GM12864 (cell line): Measurements from ENCODE around the gene UPK2.

Experiments used
- DNase-seq: peaks from one replicate; pipeline ENCODE4 v3.0.0-alpha.2; 2011; ENCODE audit warnings: low read depth
- H3K4me3 ChIP-seq: 2 replicates; pipeline ENCODE4 v1.5.1; 2011; ENCODE audit warnings: mild to moderate bottlenecking, low read depth, low read length, control low read depth
- CTCF ChIP-seq: IDR thresholded peaks from 2 replicates; pipeline ENCODE4 v1.5.1; 2011; ENCODE audit warnings: low read depth, mild to moderate bottlenecking, moderate library complexity, low read length, control low read depth, inconsistent platforms; ENCODE audit errors: missing control alignments

Gene UPK2

GRCh38 chr11:118911113-118911879 is 44.8 kb upstream of the UPK2 start:
- TF ChIP-seq CTCF, result no peak
- no peak for DNase-seq

DNA sequence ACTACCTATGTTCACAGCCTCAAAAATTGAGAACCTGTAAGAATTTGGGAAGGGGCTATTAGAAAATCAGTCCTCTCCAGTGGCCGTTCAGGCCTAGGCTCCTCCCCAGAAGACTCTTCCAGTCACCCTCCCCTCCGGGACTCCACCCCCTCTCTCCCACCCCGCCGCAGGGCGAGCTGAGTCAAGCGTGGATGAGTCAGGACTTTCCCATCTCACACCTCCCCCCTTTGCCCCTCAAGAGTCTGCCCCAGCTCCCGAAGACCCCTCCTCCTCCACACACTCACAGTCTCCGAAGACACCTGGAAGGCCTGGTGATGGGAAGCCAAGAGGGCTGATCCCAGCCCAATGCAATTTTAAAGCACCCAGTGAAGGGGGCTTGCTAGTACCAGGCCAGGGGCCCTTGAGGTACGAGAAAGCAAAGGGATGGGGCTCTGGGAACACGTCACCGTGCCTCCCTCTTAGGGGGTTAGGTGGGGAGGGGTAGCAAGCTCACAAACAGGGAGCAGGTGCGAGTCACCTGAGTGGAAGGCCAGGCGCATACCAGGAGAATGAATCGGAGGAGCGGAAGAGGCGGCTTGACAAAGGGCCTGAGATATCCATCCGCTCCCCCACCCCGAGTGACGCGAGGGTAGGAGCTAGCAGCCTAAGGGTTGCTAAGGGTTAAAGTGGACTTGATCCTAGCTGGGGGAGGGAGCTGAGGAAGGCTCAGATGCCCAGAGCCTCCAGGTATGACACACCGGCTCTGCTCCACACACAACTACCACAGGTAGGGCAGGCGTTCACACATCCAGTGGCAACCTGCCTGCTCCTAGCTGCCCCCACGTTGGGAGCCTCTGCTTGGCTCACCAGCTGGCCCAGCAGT is 44.0 kb upstream of the UPK2 start:
- DNase-seq, result no peak
- TF ChIP-seq CTCF, result no peak
- no peak overlapping the region for H3K4me3 ChIP-seq

More at GRCh38 chr11:118911113-118911879, 44.8 kb upstream of the UPK2 start:
- no peak overlapping the region for H3K4me3 ChIP-seq

GRCh38 chr11:118912742-118913410 is 43.2 kb upstream of the UPK2 start:
- H3K4me3 ChIP-seq, result no peak overlapping the region
- no peak for DNase-seq
- no peak for TF ChIP-seq CTCF

DNA sequence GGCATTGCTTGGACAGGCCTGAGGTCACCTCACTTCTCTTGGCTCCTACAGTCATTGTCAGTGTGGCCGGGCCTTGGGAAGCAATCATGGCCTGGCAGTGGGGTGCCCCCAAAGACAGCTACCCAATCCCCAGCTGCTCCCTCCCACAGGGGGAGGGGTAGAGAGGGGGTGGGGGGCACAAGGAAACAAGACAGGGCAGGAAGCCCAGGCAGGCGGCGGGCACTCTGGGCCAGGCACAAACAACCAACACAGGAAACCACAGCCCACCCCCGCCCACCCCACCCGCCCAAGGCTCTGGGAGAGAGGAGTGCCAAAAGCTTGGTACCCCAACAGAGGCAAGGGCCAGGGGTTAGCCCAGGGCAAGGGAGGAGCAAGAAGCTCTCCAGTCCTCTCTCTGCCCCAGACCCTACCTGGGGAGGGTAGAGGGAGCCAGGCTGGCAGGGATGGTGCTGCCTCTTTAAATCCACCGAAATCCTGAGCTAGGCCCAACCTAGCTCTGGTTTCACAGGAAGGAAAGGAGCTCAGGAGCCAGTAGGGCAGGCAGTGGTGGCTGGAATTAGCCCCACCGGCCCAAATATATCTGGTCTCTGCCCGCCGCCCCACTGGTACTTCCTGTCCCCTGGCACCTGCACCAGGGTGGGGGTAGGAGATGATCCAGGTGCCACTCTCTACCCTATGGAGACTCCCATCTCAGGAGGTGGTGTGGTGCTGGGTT is 42.5 kb upstream of the UPK2 start:
- H3K4me3 ChIP-seq, result no peak overlapping the region
- no peak for TF ChIP-seq CTCF
- no peak for DNase-seq

DNA sequence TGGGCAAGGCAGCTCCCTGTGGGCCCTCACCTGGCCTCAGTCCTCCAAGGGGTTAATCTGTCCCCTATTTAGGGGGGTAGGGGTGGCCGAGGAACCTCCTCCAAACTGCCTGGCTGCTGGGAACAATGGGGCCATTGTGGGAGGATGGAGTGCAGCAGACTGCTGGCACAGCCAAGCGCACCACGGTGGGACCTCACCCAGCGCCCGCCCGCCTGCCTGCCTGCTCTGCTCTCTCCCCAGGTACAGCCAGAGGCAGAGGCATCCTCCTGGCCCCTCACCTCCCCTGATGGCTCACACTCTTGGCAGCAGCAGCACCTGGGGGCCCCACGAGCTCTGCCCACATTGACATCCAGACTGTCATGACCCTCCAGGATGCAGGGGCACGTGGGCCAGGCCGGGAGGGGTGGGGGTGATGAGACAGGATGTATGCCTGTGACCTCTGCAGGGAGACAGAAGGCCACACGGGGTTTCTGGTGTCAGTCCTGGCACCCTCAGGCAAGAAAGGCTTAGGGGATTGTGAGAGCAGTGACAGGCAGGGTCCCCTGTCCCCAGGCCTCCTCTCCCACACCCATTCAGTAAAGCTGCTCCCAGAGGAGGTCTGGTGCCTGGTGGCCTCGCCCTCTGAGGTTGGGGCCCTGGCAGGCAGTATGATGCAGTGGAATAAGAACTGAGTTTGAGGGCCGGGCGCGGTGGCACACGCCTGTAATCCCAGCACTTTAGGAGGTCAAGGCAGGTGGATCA is 41.8 kb upstream of the UPK2 start:
- H3K4me3 ChIP-seq, result no peak overlapping the region
- no peak for DNase-seq

More for the DNA sequence above, 41.8 kb upstream of the UPK2 start:
- TF ChIP-seq CTCF, result no peak
